Measurements from ENCODE around the gene LRRC3. TPM values are rescaled to one million over a fixed set of nuclear protein-coding genes. Genes with fewer than 3 reads are reported as not detected.

Gene LRRC3
- polyA plus RNA-seq, 1 donor: 2.4 TPM

GRCh38 chr21:44424608-44425306, 30.6 kb upstream of the LRRC3 start:
- DNase-seq: no peak

- DNase-seq: no peak
Measured at GRCh38 chr21:44425307-44425894, 29.9 kb upstream of the LRRC3 start.

GRCh38 chr21:44425895-44426662, 29.2 kb upstream of the LRRC3 start:
- DNase-seq: no peak

- no peak for DNase-seq
Measured at GRCh38 chr21:44426663-44427191, 28.6 kb upstream of the LRRC3 start.

GRCh38 chr21:44427241-44428120, 27.8 kb upstream of the LRRC3 start:
- no peak for DNase-seq

GRCh38 chr21:44428281-44428960, 26.9 kb upstream of the LRRC3 start:
- DNase-seq: no peak

GRCh38 chr21:44429894-44430293, 25.4 kb upstream of the LRRC3 start:
- no peak for DNase-seq

GRCh38 chr21:44431300-44431699, 24.0 kb upstream of the LRRC3 start:
- DNase-seq: no peak

- no peak for DNase-seq
Measured at GRCh38 chr21:44432841-44433790, 22.2 kb upstream of the LRRC3 start.

- no peak for DNase-seq
Measured at GRCh38 chr21:44433791-44434567, 21.3 kb upstream of the LRRC3 start.

GRCh38 chr21:44434568-44434925, 20.8 kb upstream of the LRRC3 start:
- no peak for DNase-seq

- no peak for DNase-seq
Measured at GRCh38 chr21:44434936-44435635, 20.2 kb upstream of the LRRC3 start.

GRCh38 chr21:44436111-44436611, 19.1 kb upstream of the LRRC3 start:
- no peak for DNase-seq

GRCh38 chr21:44436958-44437357, 18.4 kb upstream of the LRRC3 start:
- DNase-seq: no peak

- DNase-seq: no peak
Measured at GRCh38 chr21:44437371-44437695, 18.0 kb upstream of the LRRC3 start.

- DNase-seq: no peak
Measured at GRCh38 chr21:44437696-44438431, 17.4 kb upstream of the LRRC3 start.

GRCh38 chr21:44438531-44439210, 16.6 kb upstream of the LRRC3 start:
- no peak for DNase-seq

GRCh38 chr21:44439211-44439600, 16.1 kb upstream of the LRRC3 start:
- DNase-seq: no peak
